A549 (cell line): ENCODE results near the gene WDR75. TPM values are rescaled to one million over a fixed set of nuclear protein-coding genes. Genes with fewer than 3 reads are reported as not detected.

Experiments
- ATAC-seq, 2 experiments: fragments of 200-7000 bp in 1 of 2; fragments of >200 bp in 1 of 2; cut with Nextera tagmentation in 1 of 2; cut with Tn5 transposase in 1 of 2; 3 replicates each; pipeline versions ENCODE4 v1.8.0 to v1.9.1; 2018 to 2020; ENCODE audit warnings: mild to moderate bottlenecking in 1 of 2, moderate library complexity in 1 of 2
- CTCF ChIA-PET: fragments of 300-600 bp; sonication (Branson Sonifier 250); formaldehyde crosslinking; extraction: SDS; loops from one replicate; lab custom pipeline; 2021; ENCODE audit warnings: antibody characterized with exemption, inconsistent platforms; lab: Yijun Ruan, JAX
- POLR2A ChIA-PET: fragments of 350-600 bp; formaldehyde crosslinking; extraction: SDS; loops from one replicate; lab custom pipeline; 2021; ENCODE audit warnings: antibody characterized with exemption, inconsistent platforms; lab: Yijun Ruan, JAX
- DNase-seq, 2 experiments: peaks; one replicate each; pipeline versions ENCODE4 v3.0.0 to v3.0.0-alpha.2; 2011 to 2016; ENCODE audit warnings: low read depth in 1 of 2, low spot score in 1 of 2
- FAIRE-seq: peaks from 2 replicates; lab custom pipeline; 2011; peaks lifted over from hg19 to GRCh38; lab: Jason Lieb, UNC
- H3K27ac ChIP-seq, 2 experiments: fragments of >200 bp; sonication (Bioruptor Twin); formaldehyde crosslinking; 3 replicates each; pipeline ENCODE4 v1.5.1; 2016 to 2017
- H3K4me1 ChIP-seq: fragments of >200 bp; sonication (Bioruptor Twin); formaldehyde crosslinking; 3 replicates; pipeline ENCODE4 v1.6.1; 2016
- H3K4me2 ChIP-seq: fragments of >200 bp; sonication (Bioruptor Twin); formaldehyde crosslinking; 3 replicates; pipeline ENCODE4 v1.6.1; 2016
- H3K4me3 ChIP-seq: fragments of >200 bp; sonication (Bioruptor Twin); formaldehyde crosslinking; 3 replicates; pipeline ENCODE4 v1.5.1; 2016
- H3K9me3 ChIP-seq: fragments of >200 bp; sonication (Bioruptor Twin); formaldehyde crosslinking; 3 replicates; pipeline ENCODE4 v1.6.1; 2016
- BHLHE40 ChIP-seq: IDR thresholded peaks from 2 replicates; pipeline ENCODE4 v1.6.1; 2012; ENCODE audit warnings: low read depth, low read length, inconsistent platforms
- CBX2 ChIP-seq: fragments of 200-600 bp; sonication (generic); IDR thresholded peaks from 2 replicates; pipeline ENCODE4 v1.6.1; 2016; ENCODE audit warnings: low read depth, mild to moderate bottlenecking, borderline replicate concordance
- CHD4 ChIP-seq: fragments of 200-600 bp; sonication (generic); IDR thresholded peaks from 2 replicates; pipeline ENCODE4 v1.6.1; 2016; ENCODE audit warnings: antibody characterized with exemption, mild to moderate bottlenecking, borderline replicate concordance
- EHF ChIP-seq: fragments of 250-450 bp; sonication (Bioruptor Pico); IDR thresholded peaks from 2 replicates; pipeline ENCODE4 v1.5.0; 2020; ENCODE audit warnings: mild to moderate bottlenecking
- EP300 ChIP-seq, 2 experiments: fragments of >200 bp; sonication (Bioruptor Twin); formaldehyde crosslinking; IDR thresholded peaks; 2 replicates in 1 of 2; 3 replicates in 1 of 2; pipeline ENCODE4 v1.6.1; 2016 to 2017
- ESRRA ChIP-seq: fragments of 150-350 bp; IDR thresholded peaks from 2 replicates; pipeline ENCODE4 v1.6.1; 2014; ENCODE audit warnings: mild to moderate bottlenecking, low read length, borderline replicate concordance
- FOXS1 ChIP-seq: fragments of 250-450 bp; sonication (Bioruptor Pico); IDR thresholded peaks from 2 replicates; pipeline ENCODE4 v1.5.0; 2020; ENCODE audit warnings: mild to moderate bottlenecking, moderate library complexity
- HDAC2 ChIP-seq: fragments of 200-600 bp; sonication (generic); IDR thresholded peaks from 2 replicates; pipeline ENCODE4 v1.6.1; 2016
- HOXB13 ChIP-seq: fragments of 250-450 bp; sonication (Bioruptor Pico); IDR thresholded peaks from 2 replicates; pipeline ENCODE4 v1.5.0; 2020; ENCODE audit warnings: low read depth, mild to moderate bottlenecking, moderate library complexity
- HOXB5 ChIP-seq: fragments of 250-450 bp; sonication (Bioruptor Pico); IDR thresholded peaks from 2 replicates; pipeline ENCODE4 v1.5.0; 2020; ENCODE audit warnings: mild to moderate bottlenecking, moderate library complexity
- KDM1A ChIP-seq: fragments of 200-600 bp; sonication (generic); IDR thresholded peaks from 2 replicates; pipeline ENCODE4 v1.6.1; 2016; ENCODE audit warnings: low read depth, mild to moderate bottlenecking
- KDM5A ChIP-seq: fragments of 200-600 bp; sonication (generic); IDR thresholded peaks from 2 replicates; pipeline ENCODE4 v1.6.1; 2016; ENCODE audit warnings: antibody characterized with exemption, mild to moderate bottlenecking
- MAFK ChIP-seq: fragments of 450-650 bp; IDR thresholded peaks from 2 replicates; pipeline ENCODE4 v1.6.1; 2014; ENCODE audit not compliant: partially characterized antibody
- MYC ChIP-seq: IDR thresholded peaks from 2 replicates; pipeline ENCODE4 v1.6.1; 2012; ENCODE audit warnings: mild to moderate bottlenecking, inconsistent platforms, low read length, improper control_type of control experiment, borderline replicate concordance
- NR3C1 ChIP-seq: fragments of >200 bp; sonication (Bioruptor Twin); formaldehyde crosslinking; IDR thresholded peaks from 3 replicates; pipeline ENCODE4 v1.6.1; 2017
- RARB ChIP-seq: fragments of 250-450 bp; sonication (Bioruptor Pico); IDR thresholded peaks from 2 replicates; pipeline ENCODE4 v1.8.0; 2021; ENCODE audit warnings: mild to moderate bottlenecking, moderate library complexity
- SMC3 ChIP-seq: fragments of >200 bp; sonication (Bioruptor Twin); formaldehyde crosslinking; IDR thresholded peaks from 3 replicates; pipeline ENCODE4 v1.6.1; 2018; ENCODE audit warnings: inconsistent platforms
- ZFP36 ChIP-seq: fragments of 450-650 bp; IDR thresholded peaks from 2 replicates; pipeline ENCODE4 v1.6.1; 2014; ENCODE audit warnings: borderline replicate concordance; ENCODE audit not compliant: partially characterized antibody
- ZNF302 ChIP-seq: fragments of 250-450 bp; sonication (Bioruptor Pico); IDR thresholded peaks from 2 replicates; pipeline ENCODE4 v1.9.0; 2021; ENCODE audit warnings: inconsistent platforms, mild to moderate bottlenecking, moderate library complexity
- WGBS: methylation state at CpG from one replicate; pipeline ENCODE4 v1.1.6; 2017; ENCODE audit errors: missing lambda C conversion rate; 5-methylcytosine and 5-hydroxymethylcytosine counted together
- polyA plus RNA-seq, 4 experiments: library from polyadenylated mRNA; depleted of rRNA in 3 of 4; stranded (reverse); fragments of >200 nt; fragmentation: RNase III in 1 of 4; extraction: RNeasy Plus Mini Kit Qiagen cat#74134 plus additional on column Dnase treatment in 1 of 4; gene quantifications; 2 replicates in 3 of 4; 3 replicates in 1 of 4; pipeline ENCODE4 v1.2.3, GENCODE V29; 2011 to 2017
- TF ChIP-seq, protein P1 (sequence below): fragments of 450-650 bp; IDR thresholded peaks from 2 replicates; pipeline ENCODE4 v1.6.1; 2014; ENCODE audit warnings: antibody characterized with exemption
- TF ChIP-seq, protein P2 (sequence below): fragments of >200 bp; sonication (Bioruptor Twin); formaldehyde crosslinking; IDR thresholded peaks from 2 replicates; pipeline ENCODE4 v1.6.1; 2016

The WDR75 gene
- polyA plus RNA-seq, 2 of the 4 experiments (the other 2 are of a cell fraction) = 65.5 to 122 TPM

DNA sequence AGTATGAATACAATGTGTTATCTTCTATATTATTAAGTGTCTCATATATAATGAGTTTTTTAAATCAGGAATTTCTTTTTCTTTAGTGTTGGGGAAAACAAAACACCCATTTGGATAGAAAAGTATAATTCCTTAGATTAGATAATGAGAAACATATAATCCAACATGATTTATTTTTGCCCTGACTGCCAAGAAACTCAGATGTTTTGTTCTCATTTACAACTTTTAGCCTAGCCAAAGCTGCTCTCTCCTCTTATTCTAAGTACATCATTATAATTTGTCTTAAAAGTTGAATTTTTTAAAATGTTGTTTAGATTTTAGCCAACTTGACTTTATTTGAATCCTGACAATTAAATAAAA, 70.7 kb downstream of the WDR75 start:
- FAIRE-seq = no peak
- Histone ChIP-seq H3K4me1 (peaks cover 6% of the 10 kb centered on the region; the same call in 2 of the 3 replicates), H3K9me3 (no peaks in the 10 kb centered on the region), H3K27ac (no peak overlapping the region), H3K4me3 (no peak overlapping the region), H3K4me2 (no peak overlapping the region)
- CTCF ChIA-PET = no interaction called here
- ATAC-seq = no peak
- POLR2A ChIA-PET = interaction anchor here (0.9 kb wide), 1 partner anchor 68 kb away, joined by 7 read pairs; the partner anchor contains the start of gene SLC40A1
- DNase-seq = no peak
- no peak for TF ChIP-seq CBX2

DNA sequence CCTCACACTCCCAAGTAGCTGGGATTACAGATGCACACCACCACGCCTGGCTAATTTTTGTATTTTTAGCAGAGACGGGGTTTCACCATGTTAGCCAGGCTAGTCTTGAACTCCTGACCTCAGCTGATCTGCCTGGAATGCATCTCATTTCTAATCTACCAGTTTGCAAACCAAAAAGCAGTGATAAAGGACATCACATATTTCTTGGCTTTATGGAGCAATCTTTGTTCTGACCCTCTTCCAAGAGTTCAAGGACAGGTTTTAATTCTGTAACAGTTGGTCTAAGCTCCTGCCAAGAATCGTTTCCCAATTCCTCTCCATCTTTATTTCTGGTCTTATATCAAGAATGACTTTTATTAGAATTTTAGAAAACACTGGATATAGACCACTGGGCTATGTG, 71.6 kb downstream of the WDR75 start:
- ChIA-PET CTCF (interaction anchor here (0.9 to 1.0 kb wide), 2 partner anchors 9 to 42 kb away, joined by 3 to 4 read pairs; no protein-coding TSS in a partner anchor), POLR2A (no interaction called here)
- FAIRE-seq = no peak
- Histone ChIP-seq H3K27ac (no peak overlapping the region), H3K4me2 (no peak overlapping the region), H3K9me3 (no peaks in the 10 kb centered on the region), H3K4me1 (peaks cover 6% of the 10 kb centered on the region; the same call in 1 of the 3 replicates), H3K4me3 (no peak overlapping the region)
- ATAC-seq = no peak
- TF ChIP-seq ZNF302 (CRISPR knock-in tag) = no peak
- no peak for TF ChIP-seq RARB (CRISPR knock-in tag)
- TF ChIP-seq MYC = no peak
- no peak for TF ChIP-seq CHD4
- no peak for TF ChIP-seq HOXB5 (CRISPR knock-in tag)
- no peak for TF ChIP-seq KDM5A
- TF ChIP-seq, protein P1, sequence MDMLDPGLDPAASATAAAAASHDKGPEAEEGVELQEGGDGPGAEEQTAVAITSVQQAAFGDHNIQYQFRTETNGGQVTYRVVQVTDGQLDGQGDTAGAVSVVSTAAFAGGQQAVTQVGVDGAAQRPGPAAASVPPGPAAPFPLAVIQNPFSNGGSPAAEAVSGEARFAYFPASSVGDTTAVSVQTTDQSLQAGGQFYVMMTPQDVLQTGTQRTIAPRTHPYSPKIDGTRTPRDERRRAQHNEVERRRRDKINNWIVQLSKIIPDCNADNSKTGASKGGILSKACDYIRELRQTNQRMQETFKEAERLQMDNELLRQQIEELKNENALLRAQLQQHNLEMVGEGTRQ = no peak
- no peak for TF ChIP-seq CBX2
- no peak for TF ChIP-seq EHF (CRISPR knock-in tag)
- TF ChIP-seq NR3C1 = no peak
- no peak for TF ChIP-seq HDAC2
- TF ChIP-seq EP300 (IDR thresholded peaks at IDR 0.05) = no peak
- TF ChIP-seq BHLHE40 = no peak
- no peak for TF ChIP-seq ZFP36
- TF ChIP-seq, protein P2, sequence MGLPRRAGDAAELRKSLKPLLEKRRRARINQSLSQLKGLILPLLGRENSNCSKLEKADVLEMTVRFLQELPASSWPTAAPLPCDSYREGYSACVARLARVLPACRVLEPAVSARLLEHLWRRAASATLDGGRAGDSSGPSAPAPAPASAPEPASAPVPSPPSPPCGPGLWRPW = no peak
- TF ChIP-seq HOXB13 (CRISPR knock-in tag) = no peak
- TF ChIP-seq MAFK = no peak
- no peak for TF ChIP-seq FOXS1 (CRISPR knock-in tag)
- TF ChIP-seq ESRRA = no peak
- no peak for TF ChIP-seq SMC3
- WGBS = 66% methylated on average over 3 of the region's 3 CpGs
- DNase-seq = no peak

DNA sequence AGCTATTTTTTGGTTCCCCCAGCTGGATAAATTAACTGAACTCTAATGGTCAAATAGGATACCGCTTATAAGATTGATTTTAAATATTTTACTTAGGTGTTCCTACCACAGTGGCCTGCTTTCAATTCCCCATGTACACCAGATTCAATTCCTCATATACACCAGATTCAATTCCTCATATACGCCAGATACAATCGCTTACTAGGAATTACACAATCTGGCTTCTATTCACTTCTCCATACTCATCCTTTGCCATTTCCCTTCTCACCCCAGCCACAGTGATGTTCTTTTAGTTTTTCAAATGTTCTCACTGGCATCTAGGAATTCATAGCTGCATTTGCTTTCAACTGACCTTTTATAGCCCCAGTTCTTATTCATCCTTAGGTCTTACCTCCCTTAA, 72.8 kb downstream of the WDR75 start:
- H3K9me3 ChIP-seq = no peaks in the 10 kb centered on the region
- no peak overlapping the region for H3K4me3 ChIP-seq
- ChIA-PET POLR2A (interaction anchor here (1.6 kb wide), 1 partner anchor 66 kb away, joined by 4 read pairs; the partner anchor contains the start of gene SLC40A1), CTCF (no interaction called here)
- 92% methylated on average over 3 of the region's 3 CpGs for WGBS
- FAIRE-seq = no peak
- no peak for ATAC-seq
- peaks cover 6% of the 10 kb centered on the region; the same call in 1 of the 3 replicates for H3K4me1 ChIP-seq
- no peak for DNase-seq
- no peak for TF ChIP-seq SMC3
- no peak overlapping the region for H3K27ac ChIP-seq
- no peak overlapping the region for H3K4me2 ChIP-seq

DNA sequence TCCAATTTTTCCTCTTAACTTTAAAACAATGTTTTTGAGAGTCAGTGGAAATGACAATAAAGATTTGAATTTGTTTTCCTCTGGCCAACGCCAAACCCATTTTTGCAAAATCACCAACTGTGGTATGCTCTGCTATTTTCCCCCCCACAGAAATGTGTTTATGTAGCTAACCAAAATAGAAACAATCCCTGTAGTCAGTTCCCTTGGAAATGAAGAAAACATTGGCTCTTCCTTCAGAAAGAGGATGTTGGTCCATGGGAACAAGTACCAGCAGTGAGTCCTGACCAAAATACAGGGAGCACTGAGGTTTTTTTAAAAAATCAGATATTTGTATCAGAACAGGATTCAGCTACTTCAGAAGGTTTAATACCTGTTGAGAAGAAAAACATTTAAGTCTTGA, 74.0 kb downstream of the WDR75 start:
- Histone ChIP-seq H3K9me3 (no peaks in the 10 kb centered on the region), H3K4me3 (no peak overlapping the region), H3K4me1 (peaks cover 6% of the 10 kb centered on the region; the same call in 1 of the 3 replicates), H3K4me2 (no peak overlapping the region), H3K27ac (no peak overlapping the region)
- ChIA-PET POLR2A (no interaction called here), CTCF (no interaction called here)
- 84% methylated on average over 1 of the region's 1 CpG for whole genome bisulfite sequencing
- ATAC-seq (no peak), FAIRE-seq (no peak), DNase-seq (no peak)
- TF ChIP-seq KDM1A = no peak
